GM23338 (cell line): ENCODE measurements around the gene GLDC. TPM values are rescaled to one million over a fixed set of nuclear protein-coding genes. Genes with fewer than 3 reads are reported as not detected.

Source experiments
- ATAC-seq: fragments of 200-7000 bp; cut with Tn5 transposase; 3 replicates; pipeline ENCODE4 v1.9.1; 2020
- DNase-seq: peaks from one replicate; pipeline ENCODE4 v3.0.0-alpha.2; 2015; ENCODE audit warnings: low spot score
- H2AFZ ChIP-seq: fragments of 200-600 bp; sonication (generic); 2 replicates; pipeline ENCODE4 v1.8.0; 2016; ENCODE audit warnings: antibody characterized with exemption, mild to moderate bottlenecking, moderate library complexity
- H3F3A ChIP-seq: fragments of 200-600 bp; sonication (generic); replicated peaks from 2 replicates; pipeline ENCODE4 v1.8.0; 2017; ENCODE audit warnings: antibody characterized with exemption, mixed run types, low read depth
- H3K27ac ChIP-seq: fragments of 200-600 bp; sonication (generic); 2 replicates; pipeline ENCODE4 v1.6.1; 2016; ENCODE audit warnings: low read depth
- H3K27me3 ChIP-seq: fragments of 200-600 bp; sonication (generic); 2 replicates; pipeline ENCODE4 v1.8.0; 2016; ENCODE audit warnings: mild to moderate bottlenecking, mixed run types, moderate library complexity; ENCODE audit not compliant: insufficient read depth
- H3K36me3 ChIP-seq: fragments of 200-600 bp; sonication (generic); 2 replicates; pipeline ENCODE4 v1.8.0; 2016; ENCODE audit warnings: mild to moderate bottlenecking; ENCODE audit not compliant: insufficient read depth
- H3K4me1 ChIP-seq: fragments of 200-600 bp; sonication (generic); 2 replicates; pipeline ENCODE4 v1.8.0; 2016; ENCODE audit warnings: mild to moderate bottlenecking, moderate library complexity; ENCODE audit not compliant: insufficient read depth
- H3K4me2 ChIP-seq: fragments of 200-600 bp; sonication (generic); 2 replicates; pipeline ENCODE4 v1.7.1; 2017; ENCODE audit warnings: mixed run types
- H3K4me3 ChIP-seq: fragments of 200-600 bp; sonication (generic); 2 replicates; pipeline ENCODE4 v1.6.1; 2016; ENCODE audit warnings: mixed run types
- H3K79me2 ChIP-seq: fragments of 200-600 bp; sonication (generic); replicated peaks from 2 replicates; pipeline ENCODE4 v1.8.0; 2017; ENCODE audit warnings: mild to moderate bottlenecking; ENCODE audit not compliant: insufficient read depth
- H3K9me2 ChIP-seq: fragments of 200-600 bp; sonication (generic); 2 replicates; pipeline ENCODE4 v1.8.0; 2017; ENCODE audit not compliant: insufficient read depth
- H4K20me1 ChIP-seq: fragments of 200-600 bp; sonication (generic); replicated peaks from 2 replicates; pipeline ENCODE4 v1.8.0; 2017; ENCODE audit warnings: mild to moderate bottlenecking; ENCODE audit not compliant: insufficient read depth
- H3K27ac Mint-ChIP-seq: 2 replicates; pipeline ENCODE4 v1.8.0; 2020; ENCODE audit warnings: inconsistent platforms, mild to moderate bottlenecking, moderate library complexity, mixed read lengths
- H3K27me3 Mint-ChIP-seq: 3 replicates; pipeline ENCODE4 v1.8.0; 2022; ENCODE audit warnings: low read depth, mild to moderate bottlenecking, moderate library complexity, mixed read lengths, inconsistent platforms; ENCODE audit not compliant: insufficient read depth, poor library complexity
- H3K36me3 Mint-ChIP-seq: 3 replicates; pipeline ENCODE4 v1.8.0; 2021; ENCODE audit warnings: low read depth, mild to moderate bottlenecking, inconsistent platforms, moderate library complexity, mixed read lengths
- H3K4me1 Mint-ChIP-seq: 3 replicates; pipeline ENCODE4 v1.8.0; 2020; ENCODE audit warnings: mild to moderate bottlenecking, inconsistent platforms, mixed read lengths
- H3K4me3 Mint-ChIP-seq: 3 replicates; pipeline ENCODE4 v1.8.0; 2021; ENCODE audit warnings: moderate library complexity, mild to moderate bottlenecking, inconsistent platforms, mixed read lengths
- H3K9me3 Mint-ChIP-seq: 3 replicates; pipeline ENCODE4 v1.8.0; 2020; ENCODE audit warnings: moderate library complexity, mild to moderate bottlenecking, inconsistent platforms, mixed read lengths
- EZH2 ChIP-seq: fragments of 200-600 bp; sonication (generic); IDR thresholded peaks from one replicate; pipeline ENCODE4 v1.8.0; 2017; ENCODE audit warnings: antibody characterized with exemption, mild to moderate bottlenecking, low read depth; ENCODE audit not compliant: unreplicated experiment
- NANOG ChIP-seq: IDR thresholded peaks from 2 replicates; pipeline ENCODE4 v1.6.1; 2016; ENCODE audit warnings: antibody characterized with exemption, borderline replicate concordance
- ZNF331 ChIP-seq: fragments of 250-450 bp; sonication (Bioruptor Pico); IDR thresholded peaks from 2 replicates; pipeline ENCODE4 v1.5.0; 2020; ENCODE audit warnings: low read depth, mild to moderate bottlenecking, moderate library complexity
- polyA plus RNA-seq: library from polyadenylated mRNA; unstranded; fragments of >200 nt; fragmentation: Nextera tagmentation; extraction: Ambion mirVana; gene quantifications from 2 replicates; pipeline ENCODE4 v1.2.1, GENCODE V29; 2016
- total RNA-seq: library from RNA; depleted of rRNA; stranded (reverse); fragments of >200 nt; shearing (Covaris generic); gene quantifications from 2 replicates; pipeline ENCODE4 v1.2.3, GENCODE V29; 2014
- TF ChIP-seq, protein P1 (sequence below): IDR thresholded peaks from 2 replicates; pipeline ENCODE4 v1.6.1; 2016; ENCODE audit warnings: antibody characterized with exemption
- TF ChIP-seq, protein P2 (sequence below), 2 experiments: fragments of 200-600 bp in 1 of 2; sonication (generic) in 1 of 2; conservative IDR thresholded peaks; 2 replicates each; pipeline versions ENCODE4 v1.5.1 to v1.6.1; 2016 to 2017; ENCODE audit warnings: antibody characterized with exemption in 2 of 2, low read depth in 2 of 2, mild to moderate bottlenecking in 2 of 2, moderate library complexity in 1 of 2
- TF ChIP-seq, protein P3 (sequence below): fragments of 250-450 bp; sonication (Bioruptor Pico); IDR thresholded peaks from 2 replicates; pipeline ENCODE4 v1.5.0; 2020; ENCODE audit warnings: mild to moderate bottlenecking, moderate library complexity

The GLDC gene
- total and polyA plus RNA-seq, 2 experiments from 2014 or later = 63.5 to 139 TPM

DNA sequence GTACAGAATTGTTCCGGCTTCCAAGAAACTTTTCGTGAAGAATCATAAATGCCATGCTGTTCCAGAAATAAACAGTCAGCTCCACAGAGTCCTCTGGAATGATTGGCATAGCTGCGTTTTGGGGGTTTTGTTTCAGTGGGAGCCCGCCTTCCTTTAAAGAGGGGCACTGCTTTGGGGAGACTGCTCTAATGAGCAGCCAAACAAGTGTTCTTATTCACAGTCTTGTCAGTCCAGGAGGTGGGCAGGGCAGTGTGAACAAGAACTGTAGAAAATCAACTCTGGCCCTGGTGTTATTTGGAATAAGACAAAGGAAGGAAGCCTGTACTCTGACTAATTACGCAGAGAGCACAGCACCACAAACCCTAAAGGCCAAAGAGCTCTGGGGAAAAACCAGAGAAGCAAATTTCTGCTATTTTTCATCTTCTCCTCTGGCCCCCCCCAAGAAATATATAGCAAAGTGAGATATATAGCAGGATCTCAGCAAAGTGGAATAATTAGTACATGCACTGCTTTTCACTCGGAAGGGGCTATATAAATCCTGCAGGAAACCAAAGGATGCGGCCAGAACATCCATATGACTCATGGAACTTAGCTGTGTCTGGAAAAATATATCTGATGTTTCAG lies 92.9 kb downstream of the GLDC start:
- Mint-ChIP-seq H3K9me3 (no peaks in the 10 kb centered on the region), H3K36me3 (peaks cover 54% of the 10 kb centered on the region), H3K27ac (no peak overlapping the region), H3K27me3 (peaks cover 2% of the 10 kb centered on the region), H3K4me1 (peaks cover 1% of the 10 kb centered on the region; the same call in 2 of the 3 replicates), H3K4me3 (no peak overlapping the region)
- H3K4me3 ChIP-seq = no peak overlapping the region
- no peak for ATAC-seq
- H3F3A ChIP-seq = no peaks in the 10 kb centered on the region
- TF ChIP-seq, protein P1, sequence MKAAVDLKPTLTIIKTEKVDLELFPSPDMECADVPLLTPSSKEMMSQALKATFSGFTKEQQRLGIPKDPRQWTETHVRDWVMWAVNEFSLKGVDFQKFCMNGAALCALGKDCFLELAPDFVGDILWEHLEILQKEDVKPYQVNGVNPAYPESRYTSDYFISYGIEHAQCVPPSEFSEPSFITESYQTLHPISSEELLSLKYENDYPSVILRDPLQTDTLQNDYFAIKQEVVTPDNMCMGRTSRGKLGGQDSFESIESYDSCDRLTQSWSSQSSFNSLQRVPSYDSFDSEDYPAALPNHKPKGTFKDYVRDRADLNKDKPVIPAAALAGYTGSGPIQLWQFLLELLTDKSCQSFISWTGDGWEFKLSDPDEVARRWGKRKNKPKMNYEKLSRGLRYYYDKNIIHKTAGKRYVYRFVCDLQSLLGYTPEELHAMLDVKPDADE = no peak
- TF ChIP-seq, protein P2, sequence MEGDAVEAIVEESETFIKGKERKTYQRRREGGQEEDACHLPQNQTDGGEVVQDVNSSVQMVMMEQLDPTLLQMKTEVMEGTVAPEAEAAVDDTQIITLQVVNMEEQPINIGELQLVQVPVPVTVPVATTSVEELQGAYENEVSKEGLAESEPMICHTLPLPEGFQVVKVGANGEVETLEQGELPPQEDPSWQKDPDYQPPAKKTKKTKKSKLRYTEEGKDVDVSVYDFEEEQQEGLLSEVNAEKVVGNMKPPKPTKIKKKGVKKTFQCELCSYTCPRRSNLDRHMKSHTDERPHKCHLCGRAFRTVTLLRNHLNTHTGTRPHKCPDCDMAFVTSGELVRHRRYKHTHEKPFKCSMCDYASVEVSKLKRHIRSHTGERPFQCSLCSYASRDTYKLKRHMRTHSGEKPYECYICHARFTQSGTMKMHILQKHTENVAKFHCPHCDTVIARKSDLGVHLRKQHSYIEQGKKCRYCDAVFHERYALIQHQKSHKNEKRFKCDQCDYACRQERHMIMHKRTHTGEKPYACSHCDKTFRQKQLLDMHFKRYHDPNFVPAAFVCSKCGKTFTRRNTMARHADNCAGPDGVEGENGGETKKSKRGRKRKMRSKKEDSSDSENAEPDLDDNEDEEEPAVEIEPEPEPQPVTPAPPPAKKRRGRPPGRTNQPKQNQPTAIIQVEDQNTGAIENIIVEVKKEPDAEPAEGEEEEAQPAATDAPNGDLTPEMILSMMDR (conservative IDR thresholded peaks at IDR 0.05; ENCODE audit: low read depth in 2 of 2) = no peak
- TF ChIP-seq EZH2 (no peak), NANOG (no peak), ZNF331 (CRISPR knock-in tag) (no peak)
- TF ChIP-seq, protein P3, sequence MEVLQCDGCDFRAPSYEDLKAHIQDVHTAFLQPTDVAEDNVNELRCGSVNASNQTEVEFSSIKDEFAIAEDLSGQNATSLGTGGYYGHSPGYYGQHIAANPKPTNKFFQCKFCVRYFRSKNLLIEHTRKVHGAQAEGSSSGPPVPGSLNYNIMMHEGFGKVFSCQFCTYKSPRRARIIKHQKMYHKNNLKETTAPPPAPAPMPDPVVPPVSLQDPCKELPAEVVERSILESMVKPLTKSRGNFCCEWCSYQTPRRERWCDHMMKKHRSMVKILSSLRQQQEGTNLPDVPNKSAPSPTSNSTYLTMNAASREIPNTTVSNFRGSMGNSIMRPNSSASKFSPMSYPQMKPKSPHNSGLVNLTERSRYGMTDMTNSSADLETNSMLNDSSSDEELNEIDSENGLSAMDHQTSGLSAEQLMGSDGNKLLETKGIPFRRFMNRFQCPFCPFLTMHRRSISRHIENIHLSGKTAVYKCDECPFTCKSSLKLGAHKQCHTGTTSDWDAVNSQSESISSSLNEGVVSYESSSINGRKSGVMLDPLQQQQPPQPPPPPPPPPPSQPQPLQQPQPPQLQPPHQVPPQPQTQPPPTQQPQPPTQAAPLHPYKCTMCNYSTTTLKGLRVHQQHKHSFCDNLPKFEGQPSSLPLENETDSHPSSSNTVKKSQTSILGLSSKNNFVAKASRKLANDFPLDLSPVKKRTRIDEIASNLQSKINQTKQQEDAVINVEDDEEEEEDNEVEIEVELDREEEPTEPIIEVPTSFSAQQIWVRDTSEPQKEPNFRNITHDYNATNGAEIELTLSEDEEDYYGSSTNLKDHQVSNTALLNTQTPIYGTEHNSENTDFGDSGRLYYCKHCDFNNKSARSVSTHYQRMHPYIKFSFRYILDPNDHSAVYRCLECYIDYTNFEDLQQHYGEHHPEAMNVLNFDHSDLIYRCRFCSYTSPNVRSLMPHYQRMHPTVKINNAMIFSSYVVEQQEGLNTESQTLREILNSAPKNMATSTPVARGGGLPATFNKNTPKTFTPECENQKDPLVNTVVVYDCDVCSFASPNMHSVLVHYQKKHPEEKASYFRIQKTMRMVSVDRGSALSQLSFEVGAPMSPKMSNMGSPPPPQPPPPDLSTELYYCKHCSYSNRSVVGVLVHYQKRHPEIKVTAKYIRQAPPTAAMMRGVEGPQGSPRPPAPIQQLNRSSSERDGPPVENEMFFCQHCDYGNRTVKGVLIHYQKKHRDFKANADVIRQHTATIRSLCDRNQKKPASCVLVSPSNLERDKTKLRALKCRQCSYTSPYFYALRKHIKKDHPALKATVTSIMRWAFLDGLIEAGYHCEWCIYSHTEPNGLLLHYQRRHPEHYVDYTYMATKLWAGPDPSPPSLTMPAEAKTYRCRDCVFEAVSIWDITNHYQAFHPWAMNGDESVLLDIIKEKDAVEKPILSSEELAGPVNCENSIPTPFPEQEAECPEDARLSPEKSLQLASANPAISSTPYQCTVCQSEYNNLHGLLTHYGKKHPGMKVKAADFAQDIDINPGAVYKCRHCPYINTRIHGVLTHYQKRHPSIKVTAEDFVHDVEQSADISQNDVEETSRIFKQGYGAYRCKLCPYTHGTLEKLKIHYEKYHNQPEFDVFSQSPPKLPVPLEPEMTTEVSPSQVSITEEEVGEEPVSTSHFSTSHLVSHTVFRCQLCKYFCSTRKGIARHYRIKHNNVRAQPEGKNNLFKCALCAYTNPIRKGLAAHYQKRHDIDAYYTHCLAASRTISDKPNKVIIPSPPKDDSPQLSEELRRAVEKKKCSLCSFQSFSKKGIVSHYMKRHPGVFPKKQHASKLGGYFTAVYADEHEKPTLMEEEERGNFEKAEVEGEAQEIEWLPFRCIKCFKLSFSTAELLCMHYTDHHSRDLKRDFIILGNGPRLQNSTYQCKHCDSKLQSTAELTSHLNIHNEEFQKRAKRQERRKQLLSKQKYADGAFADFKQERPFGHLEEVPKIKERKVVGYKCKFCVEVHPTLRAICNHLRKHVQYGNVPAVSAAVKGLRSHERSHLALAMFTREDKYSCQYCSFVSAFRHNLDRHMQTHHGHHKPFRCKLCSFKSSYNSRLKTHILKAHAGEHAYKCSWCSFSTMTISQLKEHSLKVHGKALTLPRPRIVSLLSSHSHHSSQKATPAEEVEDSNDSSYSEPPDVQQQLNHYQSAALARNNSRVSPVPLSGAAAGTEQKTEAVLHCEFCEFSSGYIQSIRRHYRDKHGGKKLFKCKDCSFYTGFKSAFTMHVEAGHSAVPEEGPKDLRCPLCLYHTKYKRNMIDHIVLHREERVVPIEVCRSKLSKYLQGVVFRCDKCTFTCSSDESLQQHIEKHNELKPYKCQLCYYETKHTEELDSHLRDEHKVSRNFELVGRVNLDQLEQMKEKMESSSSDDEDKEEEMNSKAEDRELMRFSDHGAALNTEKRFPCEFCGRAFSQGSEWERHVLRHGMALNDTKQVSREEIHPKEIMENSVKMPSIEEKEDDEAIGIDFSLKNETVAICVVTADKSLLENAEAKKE = no peak
- H3K36me3 ChIP-seq = peaks cover 41% of the 10 kb centered on the region
- H3K27ac ChIP-seq = no peak overlapping the region
- H3K4me1 ChIP-seq = no peaks in the 10 kb centered on the region
- no peaks in the 10 kb centered on the region for H3K27me3 ChIP-seq
- H2AFZ ChIP-seq = no peak overlapping the region
- DNase-seq = no peak
- H3K79me2 ChIP-seq = no peaks in the 10 kb centered on the region
- H3K9me2 ChIP-seq = no peaks in the 10 kb centered on the region
- peaks cover 2% of the 10 kb centered on the region; the same call in 1 of the 2 replicates for H4K20me1 ChIP-seq
- no peak overlapping the region for H3K4me2 ChIP-seq
